K562 (cell line): ENCODE results near the gene PKD1. TPM values are rescaled to one million over a fixed set of nuclear protein-coding genes. Genes with fewer than 3 reads are reported as not detected.

Source experiments
- ATAC-seq: fragments of 200-7000 bp; cut with Tn5 transposase; 3 replicates; pipeline ENCODE4 v1.9.1; 2020; ENCODE audit warnings: moderate library complexity
- BruUV-seq: library from RNA; stranded (reverse); fragments of 400-500 nt; replicated peaks from 2 replicates; lab custom pipeline; 2021; lab: Mats Ljungman, UMichigan
- CTCF ChIA-PET: fragments of 300-600 bp; formaldehyde crosslinking; extraction: SDS; loops from one replicate; lab custom pipeline; 2021; ENCODE audit warnings: low intra/inter-chr PET ratio; lab: Yijun Ruan, JAX
- POLR2A ChIA-PET: fragments of 300-600, 350-650 bp; sonication (Branson Sonifier 250); formaldehyde crosslinking; extraction: SDS; loops from one replicate; lab custom pipeline; 2021; ENCODE audit warnings: antibody characterized with exemption, inconsistent platforms; lab: Yijun Ruan, JAX
- DNase-seq, 4 experiments: peaks; one replicate each; pipeline versions ENCODE4 v3.0.0 to v3.0.0-alpha.2; 2011 to 2018; ENCODE audit warnings: low spot score in 3 of 4, mixed read lengths in 3 of 4; ENCODE audit errors: extremely low read depth in 1 of 4
- FAIRE-seq: peaks from 2 replicates; lab custom pipeline; 2011; peaks lifted over from hg19 to GRCh38; lab: Jason Lieb, UNC
- H2AFZ ChIP-seq: 2 replicates; pipeline ENCODE4 v1.6.0; 2011; ENCODE audit warnings: low read depth, low read length, control low read depth, inconsistent platforms
- H3K27ac ChIP-seq: fragments of 200-600 bp; 3 replicates; pipeline ENCODE4 v1.8.0; 2011; ENCODE audit warnings: low read depth, mild to moderate bottlenecking, control low read depth, inconsistent platforms, low read length, moderate library complexity, mixed read lengths; ENCODE audit errors: extremely low read depth
- H3K27me3 ChIP-seq, 2 experiments: fragments of 300-600 bp in 1 of 2; 2 replicates in 1 of 2; 3 replicates in 1 of 2; pipeline versions ENCODE4 v1.6.0 to v1.8.0; 2011; ENCODE audit warnings: inconsistent platforms in 2 of 2, low read length in 2 of 2, mild to moderate bottlenecking in 1 of 2, mixed read lengths in 1 of 2, moderate library complexity in 1 of 2; ENCODE audit not compliant: control insufficient read depth in 2 of 2, insufficient read depth in 2 of 2
- H3K36me3 ChIP-seq: fragments of 300-600 bp; 3 replicates; pipeline ENCODE4 v1.8.0; 2011; ENCODE audit warnings: mild to moderate bottlenecking, low read length, inconsistent platforms; ENCODE audit not compliant: control insufficient read depth, insufficient read depth
- H3K4me1 ChIP-seq, 2 experiments: fragments of 200-600 bp in 1 of 2; replicated peaks in 1 of 2; 2 replicates in 1 of 2; 3 replicates in 1 of 2; pipeline versions ENCODE4 v1.5.1 to v1.8.0; 2011; ENCODE audit warnings: inconsistent platforms in 2 of 2, low read length in 2 of 2, mild to moderate bottlenecking in 1 of 2, mixed read lengths in 1 of 2, moderate library complexity in 1 of 2; ENCODE audit not compliant: control insufficient read depth in 2 of 2, insufficient read depth in 2 of 2
- H3K4me2 ChIP-seq: 2 replicates; pipeline ENCODE4 v1.6.1; 2011; ENCODE audit warnings: low read length, control low read depth, inconsistent platforms, mixed read lengths; ENCODE audit not compliant: insufficient read depth
- H3K4me3 ChIP-seq: fragments of 200-600 bp; sonication (generic), shearing (Covaris generic); 2 replicates; pipeline ENCODE4 v1.5.1; 2016; ENCODE audit warnings: control low read depth, inconsistent platforms
- H3K79me2 ChIP-seq: fragments of 200-600 bp; 3 replicates; pipeline ENCODE4 v1.8.0; 2011; ENCODE audit warnings: low read length, inconsistent platforms; ENCODE audit not compliant: control insufficient read depth, insufficient read depth
- H3K9ac ChIP-seq, 2 experiments: 2 replicates each; pipeline versions ENCODE4 v1.6.0 to v1.6.1; 2011; ENCODE audit warnings: low read depth in 2 of 2, low read length in 2 of 2, control low read depth in 1 of 2, inconsistent platforms in 1 of 2, mild to moderate bottlenecking in 1 of 2, mixed read lengths in 1 of 2; ENCODE audit not compliant: insufficient read depth in 1 of 2
- H3K9me1 ChIP-seq: one replicate; pipeline ENCODE4 v1.6.0; 2011; ENCODE audit warnings: inconsistent platforms, mild to moderate bottlenecking, low read length, moderate library complexity; ENCODE audit not compliant: control insufficient read depth, insufficient read depth
- H3K9me3 ChIP-seq: replicated peaks from 2 replicates; pipeline ENCODE4 v1.5.1; 2011; ENCODE audit warnings: low read depth, low read length, inconsistent platforms; ENCODE audit not compliant: control insufficient read depth, insufficient read depth
- H4K20me1 ChIP-seq: replicated peaks from 2 replicates; pipeline ENCODE4 v1.6.1; 2011; ENCODE audit warnings: low read length, inconsistent platforms, mixed read lengths; ENCODE audit not compliant: control insufficient read depth, insufficient read depth
- ARID4B ChIP-seq: sonication (generic); formaldehyde crosslinking; IDR thresholded peaks from 2 replicates; pipeline ENCODE4 v1.8.0; 2022; ENCODE audit warnings: mild to moderate bottlenecking, missing genetic modification reagents
- BCL6 ChIP-seq: fragments of 250-450 bp; sonication (Bioruptor Pico); IDR thresholded peaks from 2 replicates; pipeline ENCODE4 v1.4.0; 2020
- FOS ChIP-seq: IDR thresholded peaks from 3 replicates; pipeline ENCODE4 v1.6.1; 2011; ENCODE audit not compliant: insufficient read length; ENCODE audit errors: extremely low read depth
- GATAD2A ChIP-seq: fragments of 450-650 bp; IDR thresholded peaks from 2 replicates; pipeline ENCODE4 v1.6.1; 2017
- HDAC2 ChIP-seq: fragments of 450-650 bp; IDR thresholded peaks from 2 replicates; pipeline ENCODE4 v1.6.1; 2016; ENCODE audit warnings: mild to moderate bottlenecking
- KHSRP ChIP-seq: fragments of 450-650 bp; IDR thresholded peaks from 2 replicates; pipeline ENCODE4 v1.6.1; 2017
- NR2C1 ChIP-seq, 2 experiments: fragments of 450-650 bp; IDR thresholded peaks; 2 replicates each; pipeline ENCODE4 v1.6.1; 2017; ENCODE audit warnings: mild to moderate bottlenecking in 2 of 2, antibody characterized with exemption in 1 of 2, inconsistent platforms in 1 of 2, missing compliant biosample characterization in 1 of 2, missing genetic modification characterization in 1 of 2
- RBBP5 ChIP-seq: fragments of 200-600 bp; sonication (generic); IDR thresholded peaks from 2 replicates; pipeline ENCODE4 v1.6.1; 2012; ENCODE audit warnings: borderline replicate concordance, mild to moderate bottlenecking, low read length, control low read depth, inconsistent platforms; ENCODE audit not compliant: insufficient read depth, poor library complexity, severe bottlenecking
- SRSF7 ChIP-seq: fragments of 200-400 bp; formaldehyde crosslinking; optimal IDR thresholded peaks from 2 replicates; pipeline ENCODE3; 2017; ENCODE audit warnings: mild to moderate bottlenecking, low read depth, low read length
- WGBS: fragments of 100-300 bp; shearing (Covaris generic); methylation state at CpG from one replicate; pipeline ENCODE4 v1.1.6; 2016; ENCODE audit warnings: low coverage, mixed read lengths; ENCODE audit not compliant: insufficient coverage; ENCODE audit errors: missing lambda C conversion rate; 5-methylcytosine and 5-hydroxymethylcytosine counted together
- in situ Hi-C: fragments of 300-500 bp; cut with MboI; formaldehyde crosslinking; loops from 4 replicates; pipeline ENCODE4 v1.15.0; 2018; ENCODE audit warnings: inconsistent platforms, mixed read lengths
- intact Hi-C: fragments of 100-400 bp; cut with micrococcal nuclease; formaldehyde crosslinking; loops from 2 replicates; pipeline ENCODE4 v1.14.2; 2022
- polyA plus RNA-seq, 8 experiments: library from polyadenylated mRNA; depleted of rRNA in 4 of 8; stranded (reverse) in 5 of 8; unstranded in 3 of 8; fragments of >200 nt; fragmentation: Nextera tagmentation in 2 of 8; fragmentation: Illumina TruSeq in 1 of 8; extraction: Ambion mirVana in 2 of 8; extraction: Trizol in 1 of 8; gene quantifications; 2 replicates each; pipeline versions ENCODE4 v1.2.1 to v1.2.3, GENCODE V29; 2011 to 2014; ENCODE audit warnings: inconsistent platforms in 1 of 8, missing spikeins in 1 of 8
- total RNA-seq, 7 experiments: library from RNA; depleted of rRNA in 6 of 7; stranded (reverse); fragments of >200 nt in 6 of 7; fragmentation: Illumina TruSeq in 2 of 7; extraction: Trizol in 2 of 7; gene quantifications; 2 replicates each; pipeline versions ENCODE4 v1.2.1 to v1.2.3, GENCODE V29; 2011 to 2021; ENCODE audit warnings: low replicate concordance in 1 of 7
- TF ChIP-seq, protein P1 (sequence below), 2 experiments: fragments of 450-650 bp; IDR thresholded peaks; 2 replicates each; pipeline ENCODE4 v1.6.1; 2016

Gene PKD1
- total and polyA plus RNA-seq, 9 of the 15 experiments (the other 6 are each of a cell fraction or from before 2014, with no cell fraction given), result 0.23 to 93.5 (median 12.6) TPM

DNA sequence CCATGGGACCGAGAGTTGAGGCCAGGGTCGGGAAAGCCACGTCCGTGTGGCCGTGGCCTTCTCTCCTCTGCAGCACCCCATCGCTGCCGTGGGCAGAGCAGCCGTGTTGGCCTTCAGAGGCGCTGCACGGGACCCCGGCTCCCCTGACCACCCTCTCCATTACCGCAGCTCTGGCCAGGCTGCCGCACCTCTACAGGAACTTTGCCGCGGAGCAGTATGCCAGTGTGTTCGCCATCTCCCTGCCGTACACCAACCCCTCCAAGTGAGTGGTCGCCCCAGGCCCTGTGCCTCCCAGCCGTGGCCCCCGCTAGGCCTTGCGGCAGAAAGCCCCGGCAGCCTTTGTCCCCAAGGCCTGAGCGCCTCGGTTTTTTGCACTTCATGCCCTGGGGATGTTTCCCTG lies 60.1 kb downstream of the PKD1 start:
- POLR2A ChIA-PET, result interaction anchor here (0.6 kb wide), 1 partner anchor 80 kb away, joined by 3 read pairs; no protein-coding TSS in a partner anchor
- Histone ChIP-seq H3K27ac (no peak overlapping the region), H2AFZ (no peak overlapping the region), H3K9me3 (no peaks in the 10 kb centered on the region), H3K79me2 (no peaks in the 10 kb centered on the region), H3K4me3 (no peak overlapping the region), H3K9me1 (no peaks in the 10 kb centered on the region), H3K36me3 (peaks cover 51% of the 10 kb centered on the region; the same call in 1 of the 3 replicates)
- FAIRE-seq (no peak), DNase-seq (no peak)
- in situ Hi-C loops (no loop called here), intact Hi-C loops (no loop called here)
- 97% methylated on average over 19 of the region's 24 CpGs for WGBS
- TF ChIP-seq FOS (no peak), GATAD2A (no peak), HDAC2 (no peak), ARID4B (CRISPR knock-in tag) (no peak), SRSF7 (no peak), NR2C1 (IDR thresholded peaks at IDR 0.05) (no peak), NR2C1 (tag; IDR thresholded peaks at IDR 0.05) (no peak), KHSRP (no peak), RBBP5 (no peak), BCL6 (CRISPR knock-in tag) (no peak)
- TF ChIP-seq, protein P1, sequence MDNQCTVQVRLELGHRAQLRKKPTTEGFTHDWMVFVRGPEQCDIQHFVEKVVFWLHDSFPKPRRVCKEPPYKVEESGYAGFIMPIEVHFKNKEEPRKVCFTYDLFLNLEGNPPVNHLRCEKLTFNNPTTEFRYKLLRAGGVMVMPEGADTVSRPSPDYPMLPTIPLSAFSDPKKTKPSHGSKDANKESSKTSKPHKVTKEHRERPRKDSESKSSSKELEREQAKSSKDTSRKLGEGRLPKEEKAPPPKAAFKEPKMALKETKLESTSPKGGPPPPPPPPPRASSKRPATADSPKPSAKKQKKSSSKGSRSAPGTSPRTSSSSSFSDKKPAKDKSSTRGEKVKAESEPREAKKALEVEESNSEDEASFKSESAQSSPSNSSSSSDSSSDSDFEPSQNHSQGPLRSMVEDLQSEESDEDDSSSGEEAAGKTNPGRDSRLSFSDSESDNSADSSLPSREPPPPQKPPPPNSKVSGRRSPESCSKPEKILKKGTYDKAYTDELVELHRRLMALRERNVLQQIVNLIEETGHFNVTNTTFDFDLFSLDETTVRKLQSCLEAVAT (IDR thresholded peaks at IDR 0.05), result no peak
- TF ChIP-seq, all 486 proteins: peak for 0
- Histone ChIP-seq H3K4me1 (peaks cover 0 to 17% of the 10 kb centered on the region in 2 experiments; a peak in 2 of 5 replicates), H4K20me1 (no peaks in the 10 kb centered on the region), H3K4me2 (no peak overlapping the region), H3K9ac (no peak overlapping the region; a peak in 1 of 4 replicates), H3K27me3 (no peaks in the 10 kb centered on the region)
- ATAC-seq, result no peak
- no TSS peak for BruUV-seq
- CTCF ChIA-PET, result no interaction called here
